ENCODE data around the gene AGTPBP1.
"Not testable (repeated sequence)": the region's sequence is repeated elsewhere in the genome, so short reads cannot be mapped to it uniquely, and the experiment has no call there.

Gene AGTPBP1

GRCh38 chr9:85741875-85742596 is at the start of gene AGTPBP1:
Gene AGTPBP1 (minus strand): TSS chr9:85741954. CDS start chr9:85712533, 29,421 bp downstream.
- DNase-seq (ENCODE audit: low read depth) = peak; percentile 91

- not testable (repeated sequence) for DNase-seq (ENCODE audit: low read depth)
Measured at GRCh38 chr9:85786116-85786515, 44.4 kb upstream of the AGTPBP1 start.

GRCh38 chr9:85773844-85774243 is 32.1 kb upstream of the AGTPBP1 start:
- not testable (repeated sequence) for DNase-seq (ENCODE audit: low read depth)

- not testable (repeated sequence) for DNase-seq (ENCODE audit: low read depth)
Measured at GRCh38 chr9:85761802-85762201, 20.0 kb upstream of the AGTPBP1 start.

GRCh38 chr9:85757716-85758115 is 16.0 kb upstream of the AGTPBP1 start:
- peak; percentile 11 for DNase-seq (ENCODE audit: low read depth)

GRCh38 chr9:85756216-85756615 is 14.5 kb upstream of the AGTPBP1 start:
- DNase-seq (ENCODE audit: low read depth) = not testable (repeated sequence)

- DNase-seq (ENCODE audit: low read depth) = no peak
Measured at GRCh38 chr9:85746309-85746708, 4.6 kb upstream of the AGTPBP1 start.

GRCh38 chr9:85745203-85745602 is 3.4 kb upstream of the AGTPBP1 start:
- DNase-seq (ENCODE audit: low read depth) = no peak

GRCh38 chr9:85744480-85744879 is 2.7 kb upstream of the AGTPBP1 start:
- DNase-seq (ENCODE audit: low read depth) = no peak

GRCh38 chr9:85743275-85744128 is 1.7 kb upstream of the AGTPBP1 start:
- peak; percentile 68 for DNase-seq (ENCODE audit: low read depth)

- peak; percentile 44 for DNase-seq (ENCODE audit: low read depth)
Measured at GRCh38 chr9:85742597-85742936, 813 bp upstream of the AGTPBP1 start.

- DNase-seq (ENCODE audit: low read depth) = peak; percentile 28
Measured at GRCh38 chr9:85741095-85741874, 469 bp downstream of the AGTPBP1 start.

- DNase-seq (ENCODE audit: low read depth) = no peak
Measured at GRCh38 chr9:85740787-85741094, 1.0 kb downstream of the AGTPBP1 start.

GRCh38 chr9:85738509-85738908 is 3.2 kb downstream of the AGTPBP1 start:
- DNase-seq (ENCODE audit: low read depth) = no peak

GRCh38 chr9:85737671-85738070 is 4.1 kb downstream of the AGTPBP1 start:
- DNase-seq (ENCODE audit: low read depth) = no peak

- no peak for DNase-seq (ENCODE audit: low read depth)
Measured at GRCh38 chr9:85730916-85731630, 10.7 kb downstream of the AGTPBP1 start.

GRCh38 chr9:85729882-85730281 is 11.9 kb downstream of the AGTPBP1 start:
- DNase-seq (ENCODE audit: low read depth) = no peak

GRCh38 chr9:85727500-85727899 is 14.3 kb downstream of the AGTPBP1 start:
- DNase-seq (ENCODE audit: low read depth) = no peak

- no peak for DNase-seq (ENCODE audit: low read depth)
Measured at GRCh38 chr9:85726737-85727136, 15.0 kb downstream of the AGTPBP1 start.

GRCh38 chr9:85723215-85723614 is 18.5 kb downstream of the AGTPBP1 start:
- DNase-seq (ENCODE audit: low read depth) = no peak

GRCh38 chr9:85719411-85719810 is 22.3 kb downstream of the AGTPBP1 start:
- DNase-seq (ENCODE audit: low read depth) = not testable (repeated sequence)

- not testable (repeated sequence) for DNase-seq (ENCODE audit: low read depth)
Measured at GRCh38 chr9:85717818-85718217, 23.9 kb downstream of the AGTPBP1 start.
